ENCODE results near the gene PPM1N.

PPM1N gene, protein sequence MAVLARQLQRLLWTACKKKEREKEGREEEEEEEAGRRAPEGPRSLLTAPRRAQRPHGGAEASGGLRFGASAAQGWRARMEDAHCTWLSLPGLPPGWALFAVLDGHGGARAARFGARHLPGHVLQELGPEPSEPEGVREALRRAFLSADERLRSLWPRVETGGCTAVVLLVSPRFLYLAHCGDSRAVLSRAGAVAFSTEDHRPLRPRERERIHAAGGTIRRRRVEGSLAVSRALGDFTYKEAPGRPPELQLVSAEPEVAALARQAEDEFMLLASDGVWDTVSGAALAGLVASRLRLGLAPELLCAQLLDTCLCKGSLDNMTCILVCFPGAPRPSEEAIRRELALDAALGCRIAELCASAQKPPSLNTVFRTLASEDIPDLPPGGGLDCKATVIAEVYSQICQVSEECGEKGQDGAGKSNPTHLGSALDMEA

DNA sequence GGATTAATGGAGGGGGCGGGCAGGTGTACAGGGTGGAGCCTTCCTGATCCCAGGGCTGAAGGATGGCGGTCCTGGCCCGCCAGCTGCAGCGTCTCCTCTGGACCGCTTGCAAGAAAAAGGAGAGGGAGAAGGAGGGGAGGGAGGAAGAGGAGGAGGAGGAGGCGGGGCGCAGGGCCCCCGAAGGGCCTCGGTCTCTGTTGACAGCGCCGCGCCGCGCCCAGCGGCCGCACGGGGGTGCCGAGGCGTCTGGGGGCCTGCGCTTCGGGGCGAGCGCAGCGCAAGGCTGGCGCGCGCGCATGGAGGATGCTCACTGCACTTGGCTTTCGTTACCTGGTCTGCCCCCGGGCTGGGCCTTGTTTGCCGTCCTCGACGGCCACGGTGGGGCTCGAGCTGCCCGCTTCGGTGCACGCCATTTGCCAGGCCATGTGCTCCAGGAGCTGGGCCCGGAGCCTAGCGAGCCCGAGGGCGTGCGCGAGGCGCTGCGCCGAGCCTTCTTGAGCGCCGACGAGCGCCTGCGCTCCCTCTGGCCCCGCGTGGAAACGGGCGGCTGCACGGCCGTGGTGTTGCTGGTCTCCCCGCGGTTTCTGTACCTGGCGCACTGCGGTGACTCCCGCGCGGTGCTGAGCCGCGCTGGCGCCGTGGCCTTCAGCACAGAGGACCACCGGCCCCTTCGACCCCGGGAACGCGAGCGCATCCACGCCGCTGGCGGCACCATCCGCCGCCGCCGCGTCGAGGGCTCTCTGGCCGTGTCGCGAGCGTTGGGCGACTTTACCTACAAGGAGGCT lies at the start of gene PPM1N:
TSS of gene PPM1N (plus strand) at position 33 of the 785 bp plus-strand sequence. CDS start at position 63, 30 bp downstream.
- DNase-seq = peak; percentile 61

DNA sequence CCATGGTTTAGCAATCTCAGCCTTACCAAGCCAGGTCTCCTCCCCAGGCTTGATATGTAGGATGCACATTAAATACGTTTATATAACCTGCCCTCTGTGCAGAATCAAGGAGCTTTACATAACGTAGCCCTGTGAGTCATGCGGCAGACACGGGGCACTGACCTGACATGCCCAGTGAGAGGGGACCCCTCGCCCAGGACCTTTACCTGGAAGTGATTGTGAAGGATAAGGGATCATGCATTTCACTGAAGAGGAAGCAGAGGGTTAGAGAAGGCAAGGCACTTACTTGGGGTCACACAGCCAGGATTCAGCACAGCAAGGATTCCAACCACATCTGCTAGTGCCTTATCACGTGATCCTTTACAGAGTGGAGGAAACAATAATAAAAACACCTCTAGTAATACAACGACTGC lies 49.4 kb upstream of the PPM1N start:
- no peak for DNase-seq

DNA sequence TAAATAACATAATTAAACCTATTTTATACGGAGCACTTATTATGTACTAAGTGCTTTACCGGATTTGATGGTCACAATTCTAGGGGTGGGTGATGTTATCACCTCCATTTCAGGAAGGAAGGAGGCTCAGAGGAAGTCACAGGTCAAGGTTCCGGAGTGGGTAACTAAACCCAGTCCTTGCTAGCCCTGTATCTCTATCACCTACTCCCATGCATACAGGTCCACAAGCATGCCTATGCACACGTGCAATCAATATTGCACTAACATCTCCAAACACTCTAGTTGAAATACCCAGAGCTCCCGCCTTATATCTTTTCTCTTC lies 48.3 kb upstream of the PPM1N start:
- peak; percentile 80 for DNase-seq

DNA sequence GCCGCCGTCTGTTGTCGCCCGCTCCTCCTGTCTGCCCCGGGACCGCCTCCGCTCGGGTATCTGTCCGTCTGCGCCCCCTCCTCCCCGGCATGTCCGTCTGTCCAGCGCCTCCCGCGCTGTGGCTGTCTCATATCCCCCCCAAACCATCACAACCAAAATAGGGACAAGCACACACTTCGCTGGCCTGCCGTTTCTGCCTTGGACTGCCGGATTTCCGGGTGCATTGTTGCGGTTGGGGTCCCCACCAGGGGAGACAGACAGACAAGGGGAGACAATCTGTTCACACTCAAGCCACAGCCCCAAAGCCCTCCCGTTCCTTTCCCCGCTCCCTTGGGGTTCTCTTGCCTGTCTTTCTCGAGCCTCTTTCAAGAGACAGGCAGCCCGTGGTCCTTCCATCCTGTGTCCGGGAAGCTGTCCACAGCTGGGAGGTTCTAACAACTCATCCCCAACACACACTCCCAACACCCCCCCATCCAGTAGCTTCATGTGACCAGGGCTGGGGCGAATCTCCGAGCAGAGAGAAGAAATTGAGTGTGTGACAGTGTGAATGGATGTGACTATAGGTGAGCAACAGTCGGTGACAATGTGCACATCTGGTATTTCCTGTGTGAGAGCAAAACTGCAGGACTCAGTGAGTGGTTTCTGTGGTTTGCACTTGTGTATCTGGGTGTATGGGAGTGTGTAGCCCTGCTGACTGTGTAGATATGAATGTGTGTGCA lies 47.0 kb upstream of the PPM1N start:
- DNase-seq = peak; percentile 93

DNA sequence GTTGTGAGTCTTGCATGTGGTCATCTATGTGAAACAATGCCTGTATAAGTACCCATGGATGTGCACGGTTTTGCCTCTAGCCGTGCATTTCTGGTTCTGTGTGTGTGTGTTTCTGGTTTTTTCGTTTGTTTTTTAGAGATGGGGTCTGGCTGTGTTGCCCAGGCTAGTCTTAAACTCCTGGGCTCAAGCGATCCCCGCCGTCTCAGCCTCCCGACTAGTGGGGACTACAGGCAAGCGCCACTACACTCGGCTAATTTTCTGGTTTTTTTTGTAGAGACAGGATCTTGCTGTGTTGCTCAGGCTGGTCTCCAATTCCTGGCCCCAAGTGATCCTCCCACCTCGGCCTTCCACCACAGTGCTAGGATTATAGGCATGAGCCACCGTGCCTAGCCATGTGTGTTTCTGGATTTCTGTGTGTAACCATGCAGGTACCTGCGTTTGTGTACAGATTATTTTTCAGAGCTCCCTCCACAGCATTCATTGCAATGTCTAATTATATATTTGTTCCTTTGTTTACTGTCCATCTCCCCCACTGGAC lies 46.3 kb upstream of the PPM1N start:
- no peak for DNase-seq

DNA sequence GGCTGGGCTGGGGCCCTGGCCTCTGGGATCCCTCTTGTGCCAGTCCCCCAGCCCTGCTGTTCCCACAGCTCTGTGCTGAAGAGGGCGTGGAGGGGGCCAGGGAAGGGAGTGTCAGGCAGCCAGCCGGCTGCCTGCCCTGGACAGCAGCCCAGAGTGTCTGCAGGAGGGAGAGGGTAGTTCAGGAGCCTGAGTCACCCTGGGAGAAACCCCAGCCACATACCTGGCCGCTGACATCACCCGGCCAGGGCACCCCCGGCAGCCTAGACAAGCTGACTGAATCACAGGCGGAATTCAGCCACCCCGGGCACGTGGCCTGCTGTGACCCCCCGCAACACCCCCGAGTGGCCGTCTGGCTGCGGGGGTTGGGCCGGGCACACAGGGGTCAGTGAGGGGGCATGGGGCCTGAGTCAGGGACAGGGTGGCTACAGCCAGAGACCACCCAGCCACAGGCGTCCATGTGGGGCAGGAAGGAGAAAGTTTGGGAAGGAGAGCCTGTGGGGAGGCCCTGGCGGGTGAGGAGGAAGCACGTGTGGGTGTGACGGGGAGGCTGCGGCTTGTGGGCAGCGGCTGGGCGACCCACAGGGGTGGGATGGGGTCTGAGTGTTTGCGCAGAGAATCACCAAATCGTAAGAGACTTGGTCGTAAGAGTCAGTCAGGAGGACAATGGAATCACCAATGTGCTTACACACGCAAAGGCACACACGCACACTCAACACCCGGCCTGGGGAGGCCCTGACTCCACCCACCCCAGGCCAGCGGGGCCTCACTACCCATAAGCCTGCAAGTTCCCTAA lies 42.3 kb upstream of the PPM1N start:
- DNase-seq = peak; percentile 82

DNA sequence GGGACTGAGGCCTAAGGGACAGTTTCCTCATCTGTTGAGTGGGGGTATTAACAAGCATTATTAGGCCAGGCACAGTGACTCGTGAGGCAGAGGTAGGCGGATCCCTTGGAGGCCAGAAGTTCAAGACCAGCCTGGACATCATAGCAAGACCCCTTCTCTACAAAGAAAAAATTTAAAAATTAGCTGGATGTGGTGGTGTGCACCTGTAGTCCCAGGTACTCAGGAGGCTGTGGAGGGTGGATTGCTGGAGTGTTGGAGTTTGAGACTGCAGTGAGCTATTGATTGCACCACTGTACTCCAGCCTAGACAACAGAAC lies 41.8 kb upstream of the PPM1N start:
- no peak for DNase-seq

DNA sequence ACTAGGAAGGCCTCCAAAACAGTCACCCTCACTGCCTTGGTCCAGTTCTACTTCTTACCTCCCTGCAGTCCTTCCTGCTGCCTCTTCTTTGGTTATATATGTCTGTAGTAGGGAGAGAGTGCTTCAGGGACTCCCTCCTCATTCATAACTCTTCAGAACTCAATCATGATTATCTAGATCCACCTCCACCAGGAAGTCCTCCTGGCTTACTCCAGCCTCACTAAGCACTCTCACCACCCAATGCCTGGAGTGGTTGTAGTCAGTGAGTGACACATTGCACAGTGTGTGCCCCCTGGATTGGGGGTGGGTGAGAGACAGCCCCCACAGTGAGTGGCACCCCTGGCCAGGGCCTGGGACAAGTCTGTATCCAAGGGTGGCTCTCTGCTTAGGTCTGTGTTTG lies 40.5 kb upstream of the PPM1N start:
- no peak for DNase-seq

DNA sequence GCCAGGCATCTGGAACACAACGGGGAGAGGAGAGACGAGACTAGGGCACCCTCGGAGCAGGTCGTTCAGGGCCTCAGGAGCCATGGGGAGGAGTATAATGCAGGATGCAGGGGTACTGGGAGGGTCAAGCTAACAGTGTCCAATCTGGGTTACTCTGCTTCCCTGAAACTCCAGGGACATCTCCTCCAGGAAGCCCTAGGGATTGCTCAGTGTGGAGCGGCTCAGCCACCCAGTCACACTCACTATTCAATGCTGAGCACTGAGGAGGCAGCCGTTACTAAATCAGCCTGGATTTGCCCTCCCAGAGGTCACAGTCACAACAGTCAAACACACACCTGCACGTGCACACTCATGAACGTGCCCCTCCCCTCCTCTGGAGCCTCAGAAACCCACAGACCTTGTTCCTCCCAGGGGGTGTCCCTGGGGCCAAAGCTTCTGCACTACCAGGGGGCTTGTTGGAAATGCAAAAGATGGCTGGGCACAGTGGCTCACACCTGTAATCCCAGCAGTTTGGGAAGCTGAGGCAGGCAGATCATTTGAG lies 37.4 kb upstream of the PPM1N start:
- no peak for DNase-seq

DNA sequence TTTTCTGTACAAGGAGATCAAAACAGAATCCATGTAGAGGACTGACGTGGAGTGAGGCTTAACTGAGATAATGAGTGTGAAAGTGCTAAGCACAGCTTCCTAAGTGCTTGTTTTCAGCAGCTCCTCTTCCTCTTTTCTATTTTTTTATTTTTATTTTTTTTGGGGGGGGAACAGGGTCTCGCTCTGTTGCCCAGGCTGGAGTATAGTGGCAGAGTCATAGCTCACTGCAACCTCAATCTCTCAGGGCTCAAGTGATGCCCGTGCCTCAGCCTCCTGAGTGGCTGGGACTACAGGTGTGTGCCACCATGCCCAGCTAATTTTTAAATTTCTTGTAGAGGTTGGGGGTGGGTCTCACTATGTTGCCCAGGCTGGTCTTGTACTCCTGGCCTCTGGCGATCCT lies 36.1 kb upstream of the PPM1N start:
- no peak for DNase-seq

DNA sequence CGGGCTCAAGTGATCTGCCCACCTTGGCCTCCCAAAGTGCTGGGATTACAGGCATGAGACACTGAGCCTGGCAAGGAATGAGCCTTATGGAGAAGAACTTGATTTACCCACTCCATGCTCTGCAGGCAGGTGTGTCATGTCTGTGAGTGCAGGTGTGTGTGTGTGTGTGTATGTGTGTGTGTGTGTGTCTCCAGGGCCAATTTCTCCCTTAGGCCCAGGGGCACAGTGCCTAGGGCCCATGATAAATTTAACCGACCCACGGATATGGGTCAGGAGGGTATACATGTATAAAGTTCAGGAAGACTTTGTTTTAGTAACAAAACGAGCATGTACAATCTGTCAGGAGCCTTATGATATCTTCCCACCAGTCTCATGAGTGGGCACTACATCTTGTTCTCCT lies 35.0 kb upstream of the PPM1N start:
- DNase-seq = no peak

DNA sequence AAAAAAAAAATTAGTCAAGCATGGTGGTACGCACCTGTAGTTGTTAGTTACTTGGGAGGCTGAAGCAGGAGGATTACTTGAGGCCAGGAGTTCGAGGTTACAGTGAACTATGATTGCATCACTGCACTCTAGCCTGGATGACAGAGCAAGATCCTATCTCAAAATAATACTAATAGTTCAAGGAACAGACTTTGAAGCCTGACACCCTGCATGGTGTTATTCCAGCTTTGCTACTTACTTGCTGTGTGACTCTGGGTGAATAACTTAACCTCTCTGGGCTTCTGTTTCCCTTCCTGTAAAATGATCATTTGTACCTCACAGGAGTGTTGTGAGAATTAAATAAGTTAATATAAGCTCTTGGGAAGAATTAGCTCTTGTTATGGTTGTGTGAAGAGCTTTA lies 34.0 kb upstream of the PPM1N start:
- no peak for DNase-seq

DNA sequence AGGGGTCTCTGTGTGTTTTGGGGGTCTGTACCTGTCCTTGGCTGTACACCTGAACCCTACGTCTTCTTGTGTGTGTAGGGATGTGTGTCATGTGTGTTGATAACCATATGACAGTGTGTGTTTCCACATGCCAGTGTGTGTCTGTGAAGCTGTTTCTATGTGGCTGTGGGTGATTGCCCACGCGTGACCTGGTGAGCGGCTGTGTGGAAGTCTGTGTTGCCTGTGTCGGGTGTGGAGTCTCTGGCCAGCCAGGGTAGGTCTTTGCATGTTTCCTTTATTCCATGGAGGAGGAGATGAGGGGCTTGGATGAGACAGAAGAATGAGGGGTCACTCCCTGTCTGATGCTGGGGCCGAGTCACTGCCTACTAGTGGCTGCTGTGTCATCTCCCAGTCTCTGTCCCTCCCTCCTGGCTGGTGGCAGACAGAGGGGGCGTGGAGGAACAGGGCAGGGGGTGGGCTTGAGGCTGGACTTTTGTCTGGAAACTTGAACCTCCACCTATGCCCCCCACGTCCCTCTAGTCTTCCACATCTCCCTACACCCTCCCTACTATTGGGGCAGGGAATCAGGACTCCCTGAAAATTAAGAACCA lies 33.3 kb upstream of the PPM1N start:
- no peak for DNase-seq

DNA sequence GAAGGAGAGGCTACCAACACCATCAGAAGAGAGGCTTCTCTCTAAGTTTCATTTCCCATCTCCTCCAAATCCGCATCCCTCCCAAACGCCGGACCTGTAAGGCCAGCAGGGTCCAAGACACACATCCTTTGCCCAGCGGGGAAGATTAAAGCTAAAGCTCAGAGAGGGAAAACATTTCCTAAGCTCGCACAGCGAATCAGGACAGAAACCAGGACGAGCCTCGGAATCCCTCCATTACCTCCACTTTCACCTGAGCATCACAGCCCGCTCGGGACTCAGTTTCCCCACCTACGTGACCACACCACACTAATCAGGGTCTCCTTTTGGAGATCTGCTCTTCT lies 31.2 kb upstream of the PPM1N start:
- DNase-seq = no peak

DNA sequence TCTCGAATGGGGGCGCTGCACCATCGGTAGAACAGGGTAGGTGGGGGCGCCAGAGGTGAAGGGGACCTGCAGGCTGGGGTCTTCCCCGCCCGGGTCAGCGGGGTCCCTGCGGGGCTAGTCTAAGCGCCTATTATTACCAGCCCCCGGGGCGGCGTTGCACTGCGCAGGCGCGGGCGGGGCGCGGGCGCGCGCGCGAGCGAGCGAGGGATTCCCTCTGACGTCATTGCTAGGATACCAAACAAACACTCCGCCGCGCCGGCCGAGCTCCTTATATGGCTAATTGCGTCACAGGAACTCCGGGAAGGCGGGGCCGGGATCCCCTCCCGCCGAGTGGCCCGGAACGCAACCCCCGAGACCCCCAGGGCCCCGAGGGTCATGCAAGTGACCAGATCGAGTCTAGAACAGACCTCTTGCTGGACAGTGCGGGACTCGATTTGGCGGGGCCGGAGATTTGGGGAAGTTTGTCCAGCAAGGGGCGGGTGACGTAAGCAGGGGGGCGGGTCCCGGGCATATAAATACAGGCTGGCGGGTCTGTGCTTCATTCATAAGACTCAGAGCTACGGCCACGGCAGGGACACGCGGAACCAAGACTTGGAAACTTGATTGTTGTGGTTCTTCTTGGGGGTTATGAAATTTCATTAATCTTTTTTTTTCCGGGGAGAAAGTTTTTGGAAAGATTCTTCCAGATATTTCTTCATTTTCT lies 30.6 kb upstream of the PPM1N start, which contains the start of gene FOSB:
TSS of gene FOSB (plus strand) at position 541 of the 703 bp plus-strand sequence. CDS start 591 bp downstream, outside the sequence.
- peak; percentile 96 for DNase-seq

DNA sequence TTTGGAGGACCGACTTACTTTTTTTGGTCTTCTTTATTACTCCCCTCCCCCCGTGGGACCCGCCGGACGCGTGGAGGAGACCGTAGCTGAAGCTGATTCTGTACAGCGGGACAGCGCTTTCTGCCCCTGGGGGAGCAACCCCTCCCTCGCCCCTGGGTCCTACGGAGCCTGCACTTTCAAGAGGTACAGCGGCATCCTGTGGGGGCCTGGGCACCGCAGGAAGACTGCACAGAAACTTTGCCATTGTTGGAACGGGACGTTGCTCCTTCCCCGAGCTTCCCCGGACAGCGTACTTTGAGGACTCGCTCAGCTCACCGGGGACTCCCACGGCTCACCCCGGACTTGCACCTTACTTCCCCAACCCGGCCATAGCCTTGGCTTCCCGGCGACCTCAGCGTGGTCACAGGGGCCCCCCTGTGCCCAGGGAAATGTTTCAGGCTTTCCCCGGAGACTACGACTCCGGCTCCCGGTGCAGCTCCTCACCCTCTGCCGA lies 30.0 kb upstream of the PPM1N start:
- DNase-seq = peak; percentile 59

DNA sequence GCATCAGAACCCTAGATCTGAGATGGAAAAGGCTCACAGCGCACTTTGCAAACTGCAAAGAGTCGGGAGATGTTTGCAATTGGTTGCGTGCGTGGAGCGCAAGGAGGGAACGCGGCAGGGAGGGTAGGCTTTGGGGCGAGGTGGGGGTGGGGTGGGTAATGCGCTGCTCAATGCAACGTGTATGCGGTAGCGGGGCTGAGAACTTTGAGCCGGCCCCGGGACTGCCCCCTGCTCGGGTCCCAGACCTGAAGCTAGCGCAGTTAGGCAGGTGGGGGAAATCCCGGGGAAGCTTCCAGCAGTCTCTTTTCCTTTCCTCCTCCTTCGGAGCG lies 29.5 kb upstream of the PPM1N start:
- no peak for DNase-seq

DNA sequence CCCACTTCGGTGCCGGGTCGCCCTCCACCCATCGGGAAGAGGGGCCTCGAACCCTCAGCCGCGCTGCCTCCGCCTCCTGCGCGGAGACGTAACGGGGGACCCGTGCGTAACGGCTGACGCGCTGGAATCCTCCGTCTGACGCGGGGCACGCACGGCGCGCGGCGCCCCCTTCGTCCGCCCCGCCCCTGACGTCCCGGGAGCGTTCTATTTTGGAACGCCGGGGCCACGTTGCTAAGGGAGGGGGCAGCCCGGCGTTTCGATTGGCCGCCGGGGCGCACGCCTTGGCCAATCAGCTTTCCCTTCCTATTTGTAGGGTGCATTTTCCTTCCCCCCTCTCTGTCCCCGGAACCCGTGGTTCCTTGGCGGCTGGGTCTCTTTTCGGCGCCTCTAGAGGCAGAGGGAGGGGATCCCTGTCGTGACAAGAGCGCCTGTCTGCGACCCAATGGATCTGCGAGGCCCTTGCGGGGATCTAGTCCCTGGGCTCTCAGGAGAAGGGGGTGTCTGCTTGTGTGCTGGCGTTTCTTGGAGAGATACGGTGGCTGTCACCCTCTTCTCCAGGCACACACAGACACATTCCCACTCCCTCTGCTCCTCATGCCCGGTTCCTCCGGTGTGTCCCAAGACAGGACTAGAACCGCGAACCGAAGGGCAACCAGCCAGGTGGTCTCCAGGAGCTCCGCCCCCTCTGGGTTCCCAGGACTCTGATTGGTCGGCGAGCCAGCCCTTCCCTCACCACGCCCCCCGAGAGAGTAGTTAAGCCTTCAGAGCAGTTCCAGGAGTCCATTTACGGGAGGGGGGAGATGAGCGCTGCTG lies 28.9 kb upstream of the PPM1N start:
- peak; percentile 95 for DNase-seq

DNA sequence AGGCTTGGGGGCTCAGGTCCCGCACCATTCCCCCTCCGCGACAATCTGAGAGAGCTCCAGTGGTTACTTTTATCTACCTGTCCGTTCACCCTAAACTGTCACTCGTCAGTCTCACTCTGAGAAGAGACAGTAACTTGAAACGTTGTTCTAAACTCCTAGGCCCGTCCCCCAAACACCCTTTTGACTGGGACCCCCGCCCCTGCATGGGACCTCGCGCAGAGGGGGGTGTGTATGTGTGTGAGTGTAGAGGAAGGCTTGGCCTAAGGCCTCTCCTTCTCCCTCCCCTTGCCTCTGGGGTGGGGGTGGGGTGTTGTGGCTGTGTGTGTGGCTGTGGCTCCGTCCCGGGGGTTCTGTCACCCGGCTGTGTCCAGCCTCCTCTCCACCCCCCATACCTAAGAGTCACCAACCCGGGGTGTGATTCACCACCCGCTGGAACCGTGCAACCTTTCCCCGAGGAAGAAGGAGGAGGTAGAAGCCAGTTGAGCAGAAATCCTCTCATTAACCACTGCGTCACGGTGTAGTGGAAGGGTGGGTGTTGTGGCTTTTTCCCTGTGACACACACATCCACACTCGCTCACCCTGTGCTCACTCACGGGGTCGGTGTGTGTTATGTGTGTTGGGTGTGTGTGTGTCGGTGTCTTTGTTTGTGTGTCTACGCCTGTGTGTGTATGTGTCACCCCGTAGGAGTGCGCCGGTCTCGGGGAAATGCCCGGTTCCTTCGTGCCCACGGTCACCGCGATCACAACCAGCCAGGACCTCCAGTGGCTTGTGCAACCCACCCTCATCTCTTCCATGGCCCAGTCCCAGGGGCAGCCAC lies 28.1 kb upstream of the PPM1N start:
- DNase-seq = peak; percentile 43

DNA sequence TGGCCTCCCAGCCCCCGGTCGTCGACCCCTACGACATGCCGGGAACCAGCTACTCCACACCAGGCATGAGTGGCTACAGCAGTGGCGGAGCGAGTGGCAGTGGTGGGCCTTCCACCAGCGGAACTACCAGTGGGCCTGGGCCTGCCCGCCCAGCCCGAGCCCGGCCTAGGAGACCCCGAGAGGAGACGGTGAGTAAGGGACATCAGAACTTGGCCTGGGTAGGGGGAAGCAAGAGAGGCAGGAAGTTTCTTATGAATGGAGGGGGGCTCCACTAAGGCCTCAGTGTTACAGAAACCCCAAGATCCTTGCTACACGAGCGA lies 27.5 kb upstream of the PPM1N start:
- DNase-seq = no peak

Measured in CD4-positive, alpha-beta T cell treated with Interleukin-4 for 4 hours (primary cell).